Stimulated activated CD8-positive, alpha-beta memory T cell treated with anti-CD3 and anti-CD28 coated beads, Interleukin-4, amount 100 ng/mL, for 24 hours (primary cell): ENCODE results near the gene PUM2.

ENCODE experiments used
- DNase-seq: peaks from one replicate; pipeline ENCODE4 v3.0.0-alpha.2; 2020; ENCODE audit warnings: low read depth

Gene PUM2

GRCh38 chr2:20231598-20232026 is 119.0 kb downstream of the PUM2 start:
- no peak for DNase-seq

DNA sequence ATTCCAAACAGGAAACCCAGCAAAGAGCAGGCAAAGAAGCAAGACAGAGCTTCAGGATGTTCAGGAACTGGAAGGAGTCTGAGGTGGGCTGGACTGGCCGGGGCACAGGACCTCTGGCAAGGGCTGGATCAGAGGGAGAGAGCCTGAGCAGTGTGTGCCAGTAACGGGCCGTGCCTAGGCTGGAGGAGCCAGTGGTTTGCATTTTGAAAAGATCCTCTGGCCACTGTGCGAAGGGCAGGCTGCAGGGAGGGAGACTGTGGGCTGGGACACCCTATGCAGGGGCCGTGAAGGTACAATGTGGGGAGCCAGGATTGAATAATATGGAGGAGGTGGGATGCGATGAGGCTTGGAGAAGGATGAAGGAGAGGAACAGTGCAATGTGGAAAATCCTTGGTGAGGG is 119.5 kb downstream of the PUM2 start:
- no peak for DNase-seq

DNA sequence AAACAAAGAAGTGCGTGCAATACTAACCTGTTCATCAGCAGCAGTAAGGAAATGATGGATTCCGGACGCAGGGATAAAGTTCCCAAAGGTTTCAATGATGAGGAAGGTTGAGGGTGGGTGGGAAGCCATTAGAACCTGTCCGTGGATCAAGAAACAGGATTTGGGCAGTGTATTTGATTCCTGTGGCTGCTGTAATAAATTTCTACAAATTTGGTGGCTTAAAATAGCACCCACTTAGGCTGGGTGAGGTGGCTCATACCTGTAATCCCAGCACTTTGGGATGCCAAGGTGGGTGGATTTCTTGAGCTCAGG is 120.6 kb downstream of the PUM2 start:
- no peak for DNase-seq

- no peak for DNase-seq
Measured at GRCh38 chr2:20229322-20230113, 121.1 kb downstream of the PUM2 start.

DNA sequence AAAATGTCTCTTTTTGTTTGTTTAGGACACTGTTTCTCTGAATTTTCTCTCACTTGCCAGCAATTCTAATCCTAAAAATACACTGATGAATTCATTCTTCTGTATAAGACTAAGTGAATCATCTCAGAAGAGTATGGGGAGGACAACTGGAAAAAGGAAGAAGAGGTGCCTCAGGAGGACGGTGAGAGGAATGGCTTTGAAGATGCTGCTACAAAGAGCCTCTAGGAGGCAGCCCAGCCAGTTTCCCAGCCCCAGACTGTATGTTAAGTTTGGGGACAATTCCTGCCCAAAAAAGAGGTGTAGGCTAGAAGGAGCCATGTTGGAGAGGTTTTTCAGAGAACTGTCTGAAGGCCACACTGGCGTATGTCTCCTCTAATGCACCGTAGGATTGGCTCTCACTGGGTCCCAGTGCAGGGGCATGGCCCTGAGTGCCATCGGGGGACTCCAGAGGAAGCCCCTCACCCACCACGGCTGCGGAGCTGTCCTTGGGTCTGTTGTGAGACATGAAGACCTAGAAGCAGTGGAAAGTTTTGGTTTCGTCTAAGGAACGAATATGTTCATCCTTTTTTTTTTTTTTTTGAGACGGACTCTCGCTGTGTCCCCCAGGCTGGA is 122.6 kb downstream of the PUM2 start:
- DNase-seq: no peak

- no peak for DNase-seq
Measured at GRCh38 chr2:20226152-20226545, 124.5 kb downstream of the PUM2 start.

GRCh38 chr2:20225294-20226151 is 125.1 kb downstream of the PUM2 start:
- no peak for DNase-seq

DNA sequence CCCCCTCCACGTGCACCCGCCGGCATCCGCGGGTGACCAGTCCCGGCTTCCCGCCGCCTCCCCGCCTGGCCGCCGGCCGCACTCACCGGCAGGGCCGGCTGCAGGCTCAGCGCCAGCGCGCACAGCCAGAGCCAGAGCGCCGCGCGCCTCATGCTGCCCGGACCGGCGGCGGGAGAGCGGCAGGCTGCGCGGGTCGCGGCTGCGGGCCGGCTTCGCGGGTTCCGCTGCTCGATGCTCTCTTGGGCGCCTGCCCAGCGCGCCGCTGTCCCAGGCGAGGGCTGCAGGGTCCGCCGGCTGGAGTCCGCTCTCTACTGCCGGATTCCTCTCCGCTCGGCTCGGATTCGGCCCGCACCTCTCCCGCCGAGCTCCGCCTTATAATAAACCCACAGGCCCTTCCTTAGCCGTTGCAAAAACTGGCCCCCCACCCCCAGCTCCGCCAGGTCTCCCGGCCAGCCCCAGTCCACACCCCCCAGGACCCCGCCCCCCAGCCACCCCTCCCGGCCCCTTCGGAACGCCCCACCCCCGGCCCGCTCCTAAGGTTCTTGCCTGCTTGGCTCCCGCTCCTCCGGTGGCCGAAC is 125.8 kb downstream of the PUM2 start, which contains the start of gene SDC1:
TSS of gene SDC1 (minus strand) at position 415 of the 578 bp plus-strand sequence. CDS start at position 152, 263 bp downstream.
- DNase-seq: no peak

DNA sequence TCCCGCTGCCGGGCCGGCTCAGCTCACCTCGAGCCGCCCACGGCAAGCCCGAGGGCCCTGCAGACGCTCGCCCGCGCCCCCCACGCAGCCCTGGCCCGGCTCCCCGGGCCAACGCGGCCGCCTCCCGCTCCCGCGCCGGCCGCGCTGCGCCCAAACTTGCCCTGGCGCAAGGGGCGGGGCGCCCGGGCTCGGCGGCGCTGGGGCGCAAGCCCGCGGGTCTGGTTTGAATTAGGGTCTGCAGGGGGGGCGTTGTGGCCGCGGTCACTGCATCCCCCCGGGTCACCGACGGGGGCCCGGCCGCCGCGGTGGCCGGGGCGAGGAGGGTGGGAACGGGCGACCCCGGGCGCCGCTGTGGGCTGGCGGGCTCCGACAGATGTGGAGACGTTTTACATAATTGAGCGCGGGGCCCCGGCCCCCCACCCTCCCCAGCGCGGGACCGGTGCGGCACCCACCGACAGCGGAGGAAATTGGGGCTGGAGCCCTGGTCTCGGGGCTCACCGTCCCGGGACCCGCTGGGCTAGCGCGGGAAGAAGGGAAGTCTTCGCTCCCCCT is 126.4 kb downstream of the PUM2 start:
- no peak for DNase-seq

DNA sequence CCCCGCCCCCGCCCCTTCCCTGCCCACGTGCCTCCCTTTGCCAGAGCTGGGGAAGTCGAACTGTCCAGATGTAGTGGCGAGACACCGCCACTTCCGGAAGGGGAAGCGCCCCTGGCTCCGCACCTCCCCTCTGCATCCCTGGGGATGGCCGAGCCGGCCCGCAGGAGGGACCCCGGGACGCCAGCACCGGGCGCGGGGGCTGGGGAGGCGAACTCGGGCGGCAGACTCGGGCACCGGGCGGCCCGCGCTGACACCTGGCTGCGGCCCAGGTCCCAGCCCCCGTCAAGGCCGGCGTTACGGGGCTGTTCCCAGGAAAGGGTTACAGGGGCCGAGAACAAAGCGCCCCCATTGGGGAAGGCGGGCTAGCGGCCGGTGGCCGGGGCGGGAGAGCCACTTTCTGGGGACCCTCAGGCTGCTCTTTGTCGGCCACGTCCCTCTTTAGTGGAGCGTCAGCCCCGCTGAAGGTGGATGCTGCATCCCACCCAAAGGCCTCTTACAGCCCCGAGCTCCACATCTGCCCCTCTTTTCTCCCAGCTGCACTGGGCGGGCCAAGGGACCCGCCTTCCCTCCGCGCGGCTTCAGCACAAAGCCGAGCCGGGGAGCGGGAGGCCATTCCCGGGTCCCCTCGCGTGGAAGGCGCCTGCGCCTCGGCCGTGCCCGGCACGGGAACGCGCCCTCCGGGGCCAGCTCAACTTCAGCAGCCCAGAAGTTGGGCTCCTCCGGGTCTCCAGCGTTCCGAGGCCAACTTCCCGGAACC is 127.1 kb downstream of the PUM2 start:
- DNase-seq: no peak

- no peak for DNase-seq
Measured at GRCh38 chr2:20222769-20223406, 127.8 kb downstream of the PUM2 start.

DNA sequence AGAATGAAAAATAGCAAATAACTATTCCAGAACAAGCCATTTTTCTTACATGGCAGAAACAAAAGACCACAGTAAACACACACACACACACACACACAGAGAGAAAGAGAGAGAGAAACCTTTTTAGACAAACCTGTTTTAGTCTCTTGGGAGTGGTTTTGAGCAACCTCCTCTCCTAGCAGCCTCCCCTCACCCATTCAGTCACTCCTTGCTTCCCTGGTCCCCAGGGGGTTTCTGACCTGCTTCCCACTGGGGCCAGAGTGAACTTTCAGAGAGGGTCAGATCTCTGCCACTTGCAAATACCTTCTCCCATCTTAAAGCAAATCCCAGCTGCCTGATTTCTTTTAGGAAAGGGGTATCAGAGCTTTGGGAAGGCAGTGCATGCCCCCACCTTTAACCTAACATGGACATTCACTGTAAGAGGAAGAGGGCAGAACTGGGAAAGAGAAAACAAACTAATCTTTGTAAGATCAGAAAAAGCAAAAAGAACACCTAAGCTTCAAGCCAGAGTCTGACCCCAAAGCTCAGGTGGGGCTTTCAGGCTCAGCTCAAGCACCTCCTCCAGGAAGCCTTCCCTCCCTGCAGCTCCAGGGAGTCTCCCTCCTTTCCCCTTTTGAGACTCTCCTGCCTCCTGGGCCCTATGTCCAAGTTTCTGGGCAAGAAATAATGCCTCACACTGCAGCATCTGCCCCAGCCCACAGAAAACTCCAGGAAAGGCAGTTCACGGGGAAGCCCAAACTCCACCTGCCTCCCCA is 128.5 kb downstream of the PUM2 start:
- DNase-seq: no peak

GRCh38 chr2:20221555-20221973 is 129.1 kb downstream of the PUM2 start:
- DNase-seq: no peak

GRCh38 chr2:20220806-20221554 is 129.7 kb downstream of the PUM2 start:
- DNase-seq: no peak

DNA sequence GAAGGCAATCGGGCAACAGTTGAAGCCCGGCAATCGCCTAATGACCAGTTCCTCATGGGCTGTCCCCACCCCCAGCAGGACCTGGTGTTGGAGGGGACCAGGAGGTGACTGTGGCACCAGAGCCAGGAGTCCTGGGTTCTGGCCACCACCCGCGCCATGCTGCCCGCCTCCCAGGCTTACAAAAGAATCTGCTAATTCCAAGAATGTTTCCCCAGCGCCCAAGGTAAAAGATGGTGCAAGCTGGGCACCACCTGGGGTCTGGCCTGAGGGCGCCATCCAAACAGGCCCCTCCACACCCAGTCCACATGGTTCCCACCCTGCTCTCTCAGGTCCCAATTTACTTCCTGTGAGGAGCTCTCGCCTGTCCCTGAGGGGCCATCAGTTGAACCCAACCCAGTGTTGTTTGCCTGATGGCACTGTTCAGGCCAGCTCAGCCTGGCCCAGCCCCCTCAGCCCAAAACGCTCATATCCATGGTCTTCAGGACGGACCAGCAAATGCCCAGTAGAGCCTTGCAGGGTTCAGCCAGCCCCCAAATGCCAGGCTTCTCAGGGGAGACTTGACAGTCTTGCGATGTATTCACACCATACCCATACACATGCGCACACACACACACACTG is 130.8 kb downstream of the PUM2 start:
- no peak for DNase-seq

- DNase-seq: no peak
Measured at GRCh38 chr2:20218331-20219320, 132.0 kb downstream of the PUM2 start.
